Measurements from ENCODE around the gene PRICKLE2. TPM values are rescaled to one million over a fixed set of nuclear protein-coding genes. Genes with fewer than 3 reads are reported as not detected.

The PRICKLE2 gene
- total RNA-seq, 1 donor from 2014 or later = 5.3 TPM

DNA sequence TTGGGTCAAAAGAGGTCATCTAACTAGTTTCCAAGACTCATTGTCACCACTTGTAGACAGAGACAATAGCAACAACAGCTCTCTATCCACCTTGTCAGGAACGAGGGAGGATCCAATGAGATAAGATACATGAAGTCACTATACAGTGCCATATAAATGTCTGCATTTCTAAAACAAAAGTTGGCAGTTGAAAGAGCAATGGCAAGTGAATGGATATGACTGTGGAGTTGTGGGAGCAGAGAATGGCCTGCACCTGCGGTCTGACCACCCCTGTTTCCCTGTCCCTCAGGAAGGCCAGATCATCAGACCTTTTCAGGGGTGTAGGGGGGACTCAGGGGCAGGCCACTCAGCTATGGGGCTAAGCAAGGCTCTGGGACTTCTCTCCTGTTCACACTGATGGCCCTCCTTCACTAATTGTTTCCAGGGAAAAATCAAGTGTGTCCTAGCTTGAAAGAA is 161.3 kb downstream of the PRICKLE2 start:
- TF ChIP-seq, protein P1, sequence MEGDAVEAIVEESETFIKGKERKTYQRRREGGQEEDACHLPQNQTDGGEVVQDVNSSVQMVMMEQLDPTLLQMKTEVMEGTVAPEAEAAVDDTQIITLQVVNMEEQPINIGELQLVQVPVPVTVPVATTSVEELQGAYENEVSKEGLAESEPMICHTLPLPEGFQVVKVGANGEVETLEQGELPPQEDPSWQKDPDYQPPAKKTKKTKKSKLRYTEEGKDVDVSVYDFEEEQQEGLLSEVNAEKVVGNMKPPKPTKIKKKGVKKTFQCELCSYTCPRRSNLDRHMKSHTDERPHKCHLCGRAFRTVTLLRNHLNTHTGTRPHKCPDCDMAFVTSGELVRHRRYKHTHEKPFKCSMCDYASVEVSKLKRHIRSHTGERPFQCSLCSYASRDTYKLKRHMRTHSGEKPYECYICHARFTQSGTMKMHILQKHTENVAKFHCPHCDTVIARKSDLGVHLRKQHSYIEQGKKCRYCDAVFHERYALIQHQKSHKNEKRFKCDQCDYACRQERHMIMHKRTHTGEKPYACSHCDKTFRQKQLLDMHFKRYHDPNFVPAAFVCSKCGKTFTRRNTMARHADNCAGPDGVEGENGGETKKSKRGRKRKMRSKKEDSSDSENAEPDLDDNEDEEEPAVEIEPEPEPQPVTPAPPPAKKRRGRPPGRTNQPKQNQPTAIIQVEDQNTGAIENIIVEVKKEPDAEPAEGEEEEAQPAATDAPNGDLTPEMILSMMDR (IDR thresholded peaks at IDR 0.05; ENCODE audit: unreplicated experiment) = no peak
- Mint-ChIP-seq H3K36me3 (ENCODE audit: low read depth, unreplicated experiment) (no peaks in the 10 kb centered on the region), H3K4me1 (ENCODE audit: unreplicated experiment) (peaks cover 22% of the 10 kb centered on the region), H3K27me3 (ENCODE audit: unreplicated experiment) (peaks cover 3% of the 10 kb centered on the region), H3K9me3 (ENCODE audit: unreplicated experiment) (no peaks in the 10 kb centered on the region), H3K27ac (ENCODE audit: unreplicated experiment) (no peak overlapping the region), H3K4me3 (ENCODE audit: unreplicated experiment) (no peak overlapping the region)
- DNase-seq (ENCODE audit: low spot score) = no peak

GRCh38 chr3:64063207-64063982 is 161.9 kb downstream of the PRICKLE2 start:
- peaks cover 3% of the 10 kb centered on the region for H3K27me3 Mint-ChIP-seq (ENCODE audit: unreplicated experiment)
- no peaks in the 10 kb centered on the region for H3K9me3 Mint-ChIP-seq (ENCODE audit: unreplicated experiment)
- peaks cover 22% of the 10 kb centered on the region for H3K4me1 Mint-ChIP-seq (ENCODE audit: unreplicated experiment)
- no peak overlapping the region for H3K27ac Mint-ChIP-seq (ENCODE audit: unreplicated experiment)
- no peak overlapping the region for H3K4me3 Mint-ChIP-seq (ENCODE audit: unreplicated experiment)
- no peak for DNase-seq (ENCODE audit: low spot score)
- TF ChIP-seq, protein P1 (IDR thresholded peaks at IDR 0.05; ENCODE audit: unreplicated experiment) = no peak
- no peaks in the 10 kb centered on the region for H3K36me3 Mint-ChIP-seq (ENCODE audit: low read depth, unreplicated experiment)

DNA sequence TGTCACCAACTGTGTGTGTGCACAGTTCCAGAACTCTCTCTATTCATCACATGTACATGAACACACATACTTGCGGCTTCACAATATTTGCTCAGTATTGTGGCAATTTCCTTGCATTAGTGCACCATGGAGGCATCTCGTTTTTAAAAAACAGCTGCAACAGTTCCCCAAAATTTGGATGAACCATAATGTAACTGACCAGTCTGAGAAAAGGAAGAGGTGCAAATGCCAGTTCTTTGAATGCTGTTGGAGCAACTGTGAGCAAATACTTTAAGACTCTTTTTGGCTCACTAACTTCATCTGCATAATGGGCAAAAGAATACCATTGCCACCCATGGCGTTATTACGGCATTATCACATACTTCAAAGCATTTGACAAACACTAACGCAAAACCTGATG is 163.6 kb downstream of the PRICKLE2 start:
- no peaks in the 10 kb centered on the region for H3K27me3 Mint-ChIP-seq (ENCODE audit: unreplicated experiment)
- H3K4me3 Mint-ChIP-seq (ENCODE audit: unreplicated experiment) = no peak overlapping the region
- no peaks in the 10 kb centered on the region for H3K36me3 Mint-ChIP-seq (ENCODE audit: low read depth, unreplicated experiment)
- H3K9me3 Mint-ChIP-seq (ENCODE audit: unreplicated experiment) = no peaks in the 10 kb centered on the region
- TF ChIP-seq, protein P1 (IDR thresholded peaks at IDR 0.05; ENCODE audit: unreplicated experiment) = no peak
- H3K4me1 Mint-ChIP-seq (ENCODE audit: unreplicated experiment) = peaks cover 22% of the 10 kb centered on the region
- H3K27ac Mint-ChIP-seq (ENCODE audit: unreplicated experiment) = no peak overlapping the region
- DNase-seq (ENCODE audit: low spot score) = no peak

DNA sequence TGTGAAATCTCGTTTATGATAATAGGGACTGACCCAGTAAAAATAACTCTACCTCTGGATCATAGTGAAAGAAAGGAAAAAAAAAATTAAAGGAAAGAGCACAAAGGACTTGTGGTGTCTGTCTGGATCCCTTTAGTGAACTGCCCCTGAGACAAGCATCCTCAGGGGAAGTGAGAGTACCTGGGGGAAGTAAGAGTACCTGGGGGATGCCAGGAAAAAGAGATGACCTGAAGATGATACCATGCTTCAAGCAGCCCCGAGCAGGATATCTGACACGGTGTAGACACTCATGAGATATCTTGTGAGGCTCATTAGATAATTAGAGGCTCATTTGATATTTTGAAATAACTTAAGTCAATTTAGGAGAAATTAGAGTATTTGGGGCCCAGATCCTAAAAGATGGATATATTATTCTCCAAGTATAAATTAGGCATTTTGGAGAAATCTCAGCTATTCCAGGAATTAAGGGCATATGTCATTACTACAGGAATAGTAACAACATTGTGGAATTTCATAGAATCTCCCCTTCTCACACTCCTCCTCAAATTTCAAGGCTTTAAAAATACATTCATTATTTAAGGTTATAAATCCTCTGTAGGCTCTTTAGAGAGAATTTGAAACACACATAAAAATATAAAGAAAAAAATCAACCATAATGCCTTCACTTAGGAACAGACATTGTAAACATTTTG is 165.6 kb downstream of the PRICKLE2 start:
- Mint-ChIP-seq H3K36me3 (ENCODE audit: low read depth, unreplicated experiment) (no peaks in the 10 kb centered on the region), H3K27ac (ENCODE audit: unreplicated experiment) (no peak overlapping the region), H3K27me3 (ENCODE audit: unreplicated experiment) (no peaks in the 10 kb centered on the region), H3K9me3 (ENCODE audit: unreplicated experiment) (no peaks in the 10 kb centered on the region), H3K4me3 (ENCODE audit: unreplicated experiment) (no peak overlapping the region), H3K4me1 (ENCODE audit: unreplicated experiment) (peaks cover 34% of the 10 kb centered on the region)
- TF ChIP-seq, protein P1 (IDR thresholded peaks at IDR 0.05; ENCODE audit: unreplicated experiment) = no peak
- DNase-seq (ENCODE audit: low spot score) = no peak

DNA sequence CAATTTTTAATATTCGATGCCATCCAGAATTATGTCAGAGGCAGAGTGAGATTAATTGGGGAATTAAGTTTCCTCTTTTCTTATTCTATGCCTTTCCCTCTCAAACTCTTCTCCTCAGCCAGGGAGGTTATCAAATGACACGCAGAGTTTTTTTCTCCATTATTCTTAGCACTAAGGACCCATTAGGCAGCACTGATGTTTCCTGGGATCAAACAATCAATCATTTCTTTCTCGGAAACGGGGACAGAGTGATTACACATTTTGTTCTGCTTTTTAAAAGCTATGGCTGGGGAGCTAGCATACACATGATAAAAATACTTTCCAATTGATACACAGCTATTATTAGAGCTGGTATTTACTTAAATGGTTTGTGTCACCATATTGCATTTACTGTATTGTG is 166.7 kb downstream of the PRICKLE2 start:
- TF ChIP-seq, protein P1 (IDR thresholded peaks at IDR 0.05; ENCODE audit: unreplicated experiment) = no peak
- Mint-ChIP-seq H3K4me1 (ENCODE audit: unreplicated experiment) (peaks cover 38% of the 10 kb centered on the region), H3K9me3 (ENCODE audit: unreplicated experiment) (no peaks in the 10 kb centered on the region), H3K4me3 (ENCODE audit: unreplicated experiment) (no peak overlapping the region), H3K27me3 (ENCODE audit: unreplicated experiment) (no peaks in the 10 kb centered on the region), H3K36me3 (ENCODE audit: low read depth, unreplicated experiment) (no peaks in the 10 kb centered on the region), H3K27ac (ENCODE audit: unreplicated experiment) (no peak overlapping the region)
- no peak for DNase-seq (ENCODE audit: low spot score)
